ENCODE results near the gene DCHS1. TPM values are rescaled to one million over a fixed set of nuclear protein-coding genes. Genes with fewer than 3 reads are reported as not detected.
"Not testable (repeated sequence)": the region's sequence is repeated elsewhere in the genome, so short reads cannot be mapped to it uniquely, and the experiment has no call there.

Gene DCHS1
- total and polyA plus RNA-seq, 10 of the 15 experiments (the other 5 are each of a cell fraction or from before 2014, with no cell fraction given), result 0.02 to 0.64 (median 0.18) TPM; not detected in 1

DNA sequence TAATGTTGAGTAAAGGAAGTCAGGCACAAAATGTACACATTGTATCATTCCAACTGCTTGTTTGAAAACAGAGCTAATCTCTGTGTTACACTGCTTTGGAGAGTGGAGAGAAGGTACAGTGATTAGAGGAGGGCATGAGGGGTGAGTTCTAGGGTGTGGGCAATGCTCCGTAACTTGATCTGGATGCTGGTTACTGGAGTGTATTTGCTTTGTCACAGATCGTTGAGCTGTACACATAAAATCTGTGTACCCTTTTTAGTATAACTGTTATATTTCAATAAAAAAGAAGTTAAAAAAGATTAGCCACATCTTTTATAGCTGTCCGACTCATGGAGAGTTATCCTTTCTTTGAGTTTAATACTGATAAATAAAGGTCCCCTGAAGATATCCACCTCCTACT lies 46.3 kb upstream of the DCHS1 start:
- DNase-seq (ENCODE audit: low read depth, low spot score); H3K4me3 ChIP-seq; H3K4me1 ChIP-seq (ENCODE audit: control insufficient read depth, insufficient read depth, low read length); intact Hi-C loops (cut with micrococcal nuclease; ENCODE audit: unreplicated experiment); H3K79me2 ChIP-seq (ENCODE audit: control insufficient read depth, insufficient read depth, low read length); ATAC-seq; H3K9ac ChIP-seq (ENCODE audit: control insufficient read depth, insufficient read depth, low read length); POLR2A ChIA-PET; FAIRE-seq; H4K20me1 ChIP-seq (ENCODE audit: control insufficient read depth, insufficient read depth); H3K36me3 ChIP-seq (ENCODE audit: control insufficient read depth in 2 of 2, insufficient read depth in 2 of 2, low read length in 1 of 2); H3K9me3 ChIP-seq (replicated peaks; ENCODE audit: control insufficient read depth, insufficient read depth, low read length); H3K4me2 ChIP-seq (ENCODE audit: control insufficient read depth, insufficient read depth); in situ Hi-C loops (cut with MboI); H3K27me3 ChIP-seq (replicated peaks in 1 of 2; ENCODE audit: control insufficient read depth in 2 of 2, insufficient read depth in 2 of 2, low read length in 1 of 2); H3K27ac ChIP-seq (ENCODE audit: control insufficient read depth, insufficient read depth); H2AFZ ChIP-seq (ENCODE audit: control insufficient read depth, low read depth, low read length); BruUV-seq (replicated peaks): not testable (repeated sequence)
- WGBS (ENCODE audit: insufficient coverage, insufficient replicate concordance, low lambda C conversion rate, missing lambda C conversion rate), result 73% methylated on average over 3 of the region's 3 CpGs
- ChIA-PET RAD21 (ENCODE audit: unreplicated experiment) (interaction anchor here (1.1 to 1.5 kb wide), 2 partner anchors 55 to 323 kb away, joined by 3 to 4 read pairs; no protein-coding TSS in a partner anchor), SMC1A (ENCODE audit: uncharacterized antibody, unreplicated experiment) (interaction anchor here (1.2 to 2.3 kb wide), 4 partner anchors 8 to 323 kb away, joined by 4 to 12 read pairs (median 8); no protein-coding TSS in a partner anchor), CTCF (interaction anchor here (0.7 to 8.5 kb wide), 5 partner anchors 26 to 323 kb away, joined by 3 to 97 read pairs (median 4); no protein-coding TSS in a partner anchor)

DNA sequence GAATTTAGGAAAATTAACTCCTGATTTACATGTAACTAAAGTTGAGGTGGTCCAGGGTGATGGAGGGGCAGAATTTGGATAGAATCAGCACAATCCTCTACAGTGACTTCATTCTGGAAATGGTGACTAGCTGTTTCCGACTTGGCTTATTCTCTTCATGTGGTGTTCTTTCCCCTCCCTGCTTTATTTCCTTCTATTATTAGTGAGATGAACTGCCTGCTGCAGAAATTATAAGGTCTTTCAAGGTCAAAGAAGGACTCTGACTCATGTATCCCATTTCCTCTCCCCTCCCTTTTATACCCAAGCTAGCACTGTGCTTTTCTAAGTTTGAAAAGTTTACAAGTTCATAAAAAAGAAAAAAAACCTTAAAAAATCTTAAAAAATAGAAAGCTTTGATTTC lies 39.8 kb upstream of the DCHS1 start:
- H3K9ac ChIP-seq (ENCODE audit: control insufficient read depth, insufficient read depth, low read length), result no peak overlapping the region
- SMC1A ChIA-PET (ENCODE audit: uncharacterized antibody, unreplicated experiment), result interaction anchor here (1.5 to 2.8 kb wide), 2 partner anchors 10 to 11 kb away, joined by 3 to 12 read pairs; no protein-coding TSS in a partner anchor
- H4K20me1 ChIP-seq (ENCODE audit: control insufficient read depth, insufficient read depth), result no peaks in the 10 kb centered on the region
- H3K4me1 ChIP-seq (ENCODE audit: control insufficient read depth, insufficient read depth, low read length), result no peaks in the 10 kb centered on the region
- RAD21 ChIA-PET (ENCODE audit: unreplicated experiment), result interaction anchor here (0.9 to 1.9 kb wide), 2 partner anchors 164 to 316 kb away, joined by 3 to 5 read pairs; no protein-coding TSS in a partner anchor
- no peak for DNase-seq (ENCODE audit: low read depth, low spot score)
- H3K79me2 ChIP-seq (ENCODE audit: control insufficient read depth, insufficient read depth, low read length), result no peaks in the 10 kb centered on the region
- no peak overlapping the region for H3K4me2 ChIP-seq (ENCODE audit: control insufficient read depth, insufficient read depth)
- intact Hi-C loops (cut with micrococcal nuclease; ENCODE audit: unreplicated experiment), result no loop called here
- CTCF ChIA-PET, result interaction anchor here (1.4 to 3.6 kb wide), 5 partner anchors 12 to 316 kb away, joined by 4 to 16 read pairs (median 6); partner anchors contain the start of gene MRPL17
- WGBS (ENCODE audit: insufficient coverage, insufficient replicate concordance, low lambda C conversion rate, missing lambda C conversion rate), result 100% methylated on average over 1 of the region's 1 CpG
- H3K27ac ChIP-seq (ENCODE audit: control insufficient read depth, insufficient read depth), result no peak overlapping the region
- no peak overlapping the region for H2AFZ ChIP-seq (ENCODE audit: control insufficient read depth, low read depth, low read length)
- no peaks in the 10 kb centered on the region for H3K36me3 ChIP-seq (ENCODE audit: control insufficient read depth in 2 of 2, insufficient read depth in 2 of 2, low read length in 1 of 2)
- POLR2A ChIA-PET, result no interaction called here
- ATAC-seq, result no peak
- H3K4me3 ChIP-seq, result no peak overlapping the region
- no TSS peak for BruUV-seq (replicated peaks)
- H3K27me3 ChIP-seq (replicated peaks in 1 of 2; ENCODE audit: control insufficient read depth in 2 of 2, insufficient read depth in 2 of 2, low read length in 1 of 2), result no peaks in the 10 kb centered on the region
- no peak for FAIRE-seq
- in situ Hi-C loops (cut with MboI), result no loop called here
- H3K9me3 ChIP-seq (replicated peaks; ENCODE audit: control insufficient read depth, insufficient read depth, low read length), result no peaks in the 10 kb centered on the region
- TF ChIP-seq NFXL1 (IDR thresholded peaks at IDR 0.05; ENCODE audit: borderline replicate concordance) (no peak), JUND (IDR thresholded peaks at IDR 0.05; ENCODE audit: low read depth, low read length) (no peak), SIX5 (IDR thresholded peaks at IDR 0.05; ENCODE audit: low read depth, low read length, severe bottlenecking) (no peak), BCL11A (IDR thresholded peaks at IDR 0.05; ENCODE audit: low read depth, low read length) (no peak), TAF1 (IDR thresholded peaks at IDR 0.05; ENCODE audit: borderline replicate concordance, low read depth, low read length) (no peak), NR2C2 (IDR thresholded peaks at IDR 0.05; ENCODE audit: borderline replicate concordance, control insufficient read depth, insufficient read length, low read depth) (no peak), ZNF274 (IDR thresholded peaks at IDR 0.05; ENCODE audit: insufficient read depth, insufficient read length) (no peak), MXI1 (IDR thresholded peaks at IDR 0.05; ENCODE audit: low read depth, low read length) (no peak)
- TF ChIP-seq, protein P1, sequence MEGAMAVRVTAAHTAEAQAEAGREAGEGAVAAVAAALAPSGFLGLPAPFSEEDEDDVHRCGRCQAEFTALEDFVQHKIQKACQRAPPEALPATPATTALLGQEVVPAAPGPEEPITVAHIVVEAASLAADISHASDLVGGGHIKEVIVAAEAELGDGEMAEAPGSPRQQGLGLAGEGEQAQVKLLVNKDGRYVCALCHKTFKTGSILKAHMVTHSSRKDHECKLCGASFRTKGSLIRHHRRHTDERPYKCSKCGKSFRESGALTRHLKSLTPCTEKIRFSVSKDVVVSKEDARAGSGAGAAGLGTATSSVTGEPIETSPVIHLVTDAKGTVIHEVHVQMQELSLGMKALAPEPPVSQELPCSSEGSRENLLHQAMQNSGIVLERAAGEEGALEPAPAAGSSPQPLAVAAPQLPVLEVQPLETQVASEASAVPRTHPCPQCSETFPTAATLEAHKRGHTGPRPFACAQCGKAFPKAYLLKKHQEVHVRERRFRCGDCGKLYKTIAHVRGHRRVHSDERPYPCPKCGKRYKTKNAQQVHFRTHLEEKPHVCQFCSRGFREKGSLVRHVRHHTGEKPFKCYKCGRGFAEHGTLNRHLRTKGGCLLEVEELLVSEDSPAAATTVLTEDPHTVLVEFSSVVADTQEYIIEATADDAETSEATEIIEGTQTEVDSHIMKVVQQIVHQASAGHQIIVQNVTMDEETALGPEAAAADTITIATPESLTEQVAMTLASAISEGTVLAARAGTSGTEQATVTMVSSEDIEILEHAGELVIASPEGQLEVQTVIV (IDR thresholded peaks at IDR 0.05; ENCODE audit: borderline replicate concordance, partially characterized antibody), result no peak
- TF ChIP-seq, protein P2, sequence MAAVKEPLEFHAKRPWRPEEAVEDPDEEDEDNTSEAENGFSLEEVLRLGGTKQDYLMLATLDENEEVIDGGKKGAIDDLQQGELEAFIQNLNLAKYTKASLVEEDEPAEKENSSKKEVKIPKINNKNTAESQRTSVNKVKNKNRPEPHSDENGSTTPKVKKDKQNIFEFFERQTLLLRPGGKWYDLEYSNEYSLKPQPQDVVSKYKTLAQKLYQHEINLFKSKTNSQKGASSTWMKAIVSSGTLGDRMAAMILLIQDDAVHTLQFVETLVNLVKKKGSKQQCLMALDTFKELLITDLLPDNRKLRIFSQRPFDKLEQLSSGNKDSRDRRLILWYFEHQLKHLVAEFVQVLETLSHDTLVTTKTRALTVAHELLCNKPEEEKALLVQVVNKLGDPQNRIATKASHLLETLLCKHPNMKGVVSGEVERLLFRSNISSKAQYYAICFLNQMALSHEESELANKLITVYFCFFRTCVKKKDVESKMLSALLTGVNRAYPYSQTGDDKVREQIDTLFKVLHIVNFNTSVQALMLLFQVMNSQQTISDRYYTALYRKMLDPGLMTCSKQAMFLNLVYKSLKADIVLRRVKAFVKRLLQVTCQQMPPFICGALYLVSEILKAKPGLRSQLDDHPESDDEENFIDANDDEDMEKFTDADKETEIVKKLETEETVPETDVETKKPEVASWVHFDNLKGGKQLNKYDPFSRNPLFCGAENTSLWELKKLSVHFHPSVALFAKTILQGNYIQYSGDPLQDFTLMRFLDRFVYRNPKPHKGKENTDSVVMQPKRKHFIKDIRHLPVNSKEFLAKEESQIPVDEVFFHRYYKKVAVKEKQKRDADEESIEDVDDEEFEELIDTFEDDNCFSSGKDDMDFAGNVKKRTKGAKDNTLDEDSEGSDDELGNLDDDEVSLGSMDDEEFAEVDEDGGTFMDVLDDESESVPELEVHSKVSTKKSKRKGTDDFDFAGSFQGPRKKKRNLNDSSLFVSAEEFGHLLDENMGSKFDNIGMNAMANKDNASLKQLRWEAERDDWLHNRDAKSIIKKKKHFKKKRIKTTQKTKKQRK (IDR thresholded peaks at IDR 0.05; ENCODE audit: low read depth, low read length), result no peak

Data from GM12878 (cell line).